Hindlimb muscle (tissue), 1 donor: ENCODE data around the gene FAM117B. TPM values are rescaled to one million over a fixed set of nuclear protein-coding genes. Genes with fewer than 3 reads are reported as not detected.
A peak's percentile ranks its signal among the peaks of the same experiment; 100 is the strongest.

Source experiments
- DNase-seq: peaks from one replicate; pipeline ENCODE4 v3.0.0-alpha.2; 2013
- polyA plus RNA-seq: library from polyadenylated mRNA; unstranded; fragments of 120-200 nt; gene quantifications from one replicate; pipeline ENCODE4 v1.2.1, GENCODE V29; 2013; ENCODE audit not compliant: insufficient read length

FAM117B gene
- polyA plus RNA-seq: 3.9 TPM

GRCh38 chr2:202634556-202635427 is at the start of gene FAM117B:
TSS of gene FAM117B (plus strand) at chr2:202634969. CDS start at chr2:202635188, 219 bp downstream.
- peak; percentile 95 for DNase-seq

GRCh38 chr2:202588647-202589581 is 45.9 kb upstream of the FAM117B start:
- DNase-seq: peak; percentile 55

- DNase-seq: no peak
Observed at GRCh38 chr2:202589582-202589949, 45.2 kb upstream of the FAM117B start.

GRCh38 chr2:202592566-202592965 is 42.2 kb upstream of the FAM117B start:
- DNase-seq: peak; percentile 34

GRCh38 chr2:202599105-202599504 is 35.7 kb upstream of the FAM117B start:
- DNase-seq: no peak

- DNase-seq: no peak
Observed at GRCh38 chr2:202599911-202600310, 34.9 kb upstream of the FAM117B start.

- no peak for DNase-seq
Observed at GRCh38 chr2:202604699-202605098, 30.1 kb upstream of the FAM117B start.

- no peak for DNase-seq
Observed at GRCh38 chr2:202605174-202605573, 29.6 kb upstream of the FAM117B start.

GRCh38 chr2:202608142-202608852 is 26.5 kb upstream of the FAM117B start:
- no peak for DNase-seq

- no peak for DNase-seq
Observed at GRCh38 chr2:202609381-202610145, 25.2 kb upstream of the FAM117B start.

GRCh38 chr2:202610380-202610779 is 24.4 kb upstream of the FAM117B start:
- DNase-seq: no peak

GRCh38 chr2:202612145-202612544 is 22.6 kb upstream of the FAM117B start:
- DNase-seq: no peak

GRCh38 chr2:202613479-202613878 is 21.3 kb upstream of the FAM117B start:
- DNase-seq: no peak

- no peak for DNase-seq
Observed at GRCh38 chr2:202624133-202624532, 10.6 kb upstream of the FAM117B start.

GRCh38 chr2:202627042-202627441 is 7.7 kb upstream of the FAM117B start:
- DNase-seq: no peak

GRCh38 chr2:202628646-202629198 is 6.0 kb upstream of the FAM117B start:
- no peak for DNase-seq

- peak; percentile 37 for DNase-seq
Observed at GRCh38 chr2:202632682-202633290, 2.0 kb upstream of the FAM117B start.

- no peak for DNase-seq
Observed at GRCh38 chr2:202633470-202633869, 1.3 kb upstream of the FAM117B start.

GRCh38 chr2:202635428-202636212 is 851 bp downstream of the FAM117B start:
- DNase-seq: peak; percentile 65

GRCh38 chr2:202636213-202636513 is 1.4 kb downstream of the FAM117B start:
- no peak for DNase-seq
